Suppressor macrophage (primary cell): ENCODE measurements around the gene CD63.
"Not testable (repeated sequence)": the region's sequence is repeated elsewhere in the genome, so short reads cannot be mapped to it uniquely, and the experiment has no call there.

Experiments used
- DNase-seq, 4 experiments: peaks; one replicate each; pipeline ENCODE4 v3.0.0-alpha.2; 2020 to 2022
- total RNA-seq, 17 experiments: gene quantifications; one replicate each; lab custom pipeline; 2026; ENCODE audit warnings: mixed read lengths in 6 of 17, inconsistent platforms in 3 of 17; lab: John Stamatoyannopoulos, UW

Gene CD63
- 760 to 1,555 (median 1,267) reads per million in 17 experiments for total RNA-seq

GRCh38 chr12:55728939-55729818 lies at the start of gene CD63:
CD63 (minus strand) TSS chr12:55729009; CDS start chr12:55728341, 668 bp downstream.
- DNase-seq = peak; percentile 97 to 99 (median 98)

- peak; percentile 41 to 66 (median 49) for DNase-seq
Observed at GRCh38 chr12:55777856-55778255, 49.0 kb upstream of the CD63 start.

- DNase-seq = no peak
Observed at GRCh38 chr12:55771736-55772135, 42.9 kb upstream of the CD63 start.

- DNase-seq = no peak
Observed at GRCh38 chr12:55767156-55767555, 38.3 kb upstream of the CD63 start.

- DNase-seq = no peak
Observed at GRCh38 chr12:55765736-55766290, 37.0 kb upstream of the CD63 start.

GRCh38 chr12:55762646-55763045 lies 33.8 kb upstream of the CD63 start:
- DNase-seq = no peak

GRCh38 chr12:55760663-55761062 lies 31.9 kb upstream of the CD63 start:
- DNase-seq = no peak

- not testable (repeated sequence) for DNase-seq
Observed at GRCh38 chr12:55758575-55758974, 29.8 kb upstream of the CD63 start.

GRCh38 chr12:55757701-55758100 lies 28.9 kb upstream of the CD63 start:
- no peak for DNase-seq

GRCh38 chr12:55755246-55755645 lies 26.4 kb upstream of the CD63 start:
- DNase-seq = no peak

- DNase-seq = no peak
Observed at GRCh38 chr12:55748230-55748993, 19.6 kb upstream of the CD63 start.

GRCh38 chr12:55746913-55747231 lies 18.1 kb upstream of the CD63 start:
- DNase-seq = no peak

- no peak for DNase-seq
Observed at GRCh38 chr12:55746174-55746912, 17.5 kb upstream of the CD63 start.

- DNase-seq = no peak
Observed at GRCh38 chr12:55745361-55746173, 16.8 kb upstream of the CD63 start.

GRCh38 chr12:55744340-55745030 lies 15.7 kb upstream of the CD63 start:
- DNase-seq = no peak

GRCh38 chr12:55743406-55744339 lies 14.9 kb upstream of the CD63 start:
- peak; percentile 63 to 82 (median 70) for DNase-seq

GRCh38 chr12:55742719-55743405 lies 14.1 kb upstream of the CD63 start, which contains the start of gene GDF11:
GDF11 (plus strand) TSS chr12:55743122; CDS start chr12:55743317, 195 bp downstream.
- DNase-seq = peak in 2 of 4 experiments; percentile 61 to 67

GRCh38 chr12:55741931-55742680 lies 13.3 kb upstream of the CD63 start:
- no peak for DNase-seq

- no peak for DNase-seq
Observed at GRCh38 chr12:55739025-55739378, 10.2 kb upstream of the CD63 start.
